HepG2 (cell line): ENCODE measurements around the gene TTLL13. TPM values are rescaled to one million over a fixed set of nuclear protein-coding genes. Genes with fewer than 3 reads are reported as not detected.

ENCODE experiments used
- ATAC-seq: fragments of 200-7000 bp; cut with Tn5 transposase; 3 replicates; pipeline ENCODE4 v1.9.1; 2020; ENCODE audit warnings: mild to moderate bottlenecking, moderate library complexity
- BruUV-seq: library from RNA; stranded (reverse); fragments of 400-500 nt; replicated peaks from 2 replicates; lab custom pipeline; 2021; lab: Mats Ljungman, UMichigan
- CTCF ChIA-PET: fragments of 300-600 bp; formaldehyde crosslinking; extraction: SDS; loops from one replicate; lab custom pipeline; 2021; ENCODE audit warnings: low total read pairs, inconsistent platforms, low intra/inter-chr PET ratio; lab: Yijun Ruan, JAX
- POLR2A ChIA-PET: fragments of 350-600 bp; sonication (Branson Sonifier 250); formaldehyde crosslinking; loops from one replicate; lab custom pipeline; 2020; ENCODE audit warnings: antibody characterized with exemption, inconsistent platforms; lab: Yijun Ruan, JAX
- DNase-seq: peaks from one replicate; pipeline ENCODE4 v3.0.0-alpha.2; 2015; ENCODE audit warnings: low spot score
- FAIRE-seq: peaks from 3 replicates; lab custom pipeline; 2011; peaks lifted over from hg19 to GRCh38; lab: Jason Lieb, UNC
- H2AFZ ChIP-seq: one replicate; pipeline ENCODE4 v1.6.1; 2011; ENCODE audit warnings: low read length, inconsistent platforms
- H3K27ac ChIP-seq: fragments of 300-600 bp; 3 replicates; pipeline ENCODE4 v1.8.0; 2011; ENCODE audit warnings: mixed run types, mild to moderate bottlenecking, mixed read lengths, low read length, inconsistent platforms; ENCODE audit not compliant: insufficient read depth; ENCODE audit errors: extremely low read length
- H3K27me3 ChIP-seq, 2 experiments: fragments of 200-600 bp in 1 of 2; 2 replicates in 1 of 2; 3 replicates in 1 of 2; pipeline versions ENCODE4 v1.6.0 to v1.8.0; 2011; ENCODE audit warnings: low read length in 2 of 2, mild to moderate bottlenecking in 2 of 2, moderate library complexity in 2 of 2, inconsistent platforms in 1 of 2; ENCODE audit not compliant: insufficient read depth in 2 of 2, control insufficient read depth in 1 of 2
- H3K36me3 ChIP-seq, 2 experiments: fragments of 200-600 bp in 1 of 2; replicated peaks in 1 of 2; 2 replicates in 1 of 2; 3 replicates in 1 of 2; pipeline versions ENCODE4 v1.5.1 to v1.8.0; 2011; ENCODE audit warnings: low read length in 2 of 2, inconsistent platforms in 1 of 2; ENCODE audit not compliant: insufficient read depth in 2 of 2, control insufficient read depth in 1 of 2
- H3K4me1 ChIP-seq: 2 replicates; pipeline ENCODE4 v1.5.1; 2012; ENCODE audit warnings: low read length, inconsistent platforms; ENCODE audit not compliant: insufficient read depth
- H3K4me2 ChIP-seq: 2 replicates; pipeline ENCODE4 v1.6.0; 2011; ENCODE audit warnings: low read depth, low read length, inconsistent platforms
- H3K4me3 ChIP-seq, 3 experiments: fragments of 200-600 bp in 1 of 3; sonication (generic), shearing (Covaris generic) in 1 of 3; replicated peaks in 1 of 3; 2 replicates each; pipeline ENCODE4 v1.5.1; 2011 to 2016; ENCODE audit warnings: low read length in 3 of 3, inconsistent platforms in 2 of 3, low read depth in 2 of 3, mild to moderate bottlenecking in 2 of 3, control low read depth in 1 of 3, mixed read lengths in 1 of 3; ENCODE audit not compliant: insufficient read depth in 1 of 3
- H3K79me2 ChIP-seq: one replicate; pipeline ENCODE4 v1.6.1; 2011; ENCODE audit warnings: low read length, inconsistent platforms; ENCODE audit not compliant: insufficient read depth
- H3K9ac ChIP-seq: 2 replicates; pipeline ENCODE4 v1.6.0; 2011; ENCODE audit warnings: mild to moderate bottlenecking, low read depth, low read length, inconsistent platforms; ENCODE audit not compliant: insufficient read depth
- H3K9me3 ChIP-seq: 2 replicates; pipeline ENCODE4 v1.5.1; 2012; ENCODE audit warnings: mild to moderate bottlenecking, low read length
- H4K20me1 ChIP-seq: 2 replicates; pipeline ENCODE4 v1.6.0; 2011; ENCODE audit warnings: inconsistent platforms, mild to moderate bottlenecking, low read length, moderate library complexity; ENCODE audit not compliant: insufficient read depth
- TARDBP ChIP-seq: sonication (generic); formaldehyde crosslinking; IDR thresholded peaks from 2 replicates; pipeline ENCODE4 v1.8.0; 2022; ENCODE audit warnings: mild to moderate bottlenecking, missing genetic modification reagents
- ZBTB33 ChIP-seq: sonication (generic); formaldehyde crosslinking; IDR thresholded peaks from 2 replicates; pipeline ENCODE4 v1.4.0; 2020; ENCODE audit warnings: missing genetic modification reagents
- WGBS: methylation state at CpG from one replicate; pipeline ENCODE4 v1.1.6; 2017; ENCODE audit warnings: low lambda C conversion rate; 5-methylcytosine and 5-hydroxymethylcytosine counted together
- in situ Hi-C: cut with HindIII; loops from 2 replicates; pipeline ENCODE4 v1.10.0; 2017; ENCODE audit warnings: low pct_unique_long_range_greater_than_20kb; ENCODE audit not compliant: extremely low pct_ligation_motif_present
- intact Hi-C: fragments of 100-400 bp; cut with micrococcal nuclease; formaldehyde crosslinking; loops from one replicate; pipeline ENCODE4 v1.10.0; 2022; ENCODE audit not compliant: unreplicated experiment
- polyA plus RNA-seq, 8 experiments: library from polyadenylated mRNA; depleted of rRNA in 3 of 8; stranded (reverse) in 7 of 8; unstranded in 1 of 8; fragments of >200 nt; fragmentation: Illumina TruSeq in 4 of 8; extraction: Trizol in 4 of 8; gene quantifications; 2 replicates each; pipeline versions ENCODE4 v1.2.1 to v1.2.3, GENCODE V29; 2011 to 2016; ENCODE audit warnings: low read depth in 4 of 8, missing spikeins in 1 of 8, mixed read lengths in 1 of 8; ENCODE audit not compliant: insufficient read depth in 1 of 8
- total RNA-seq, 5 experiments: library from RNA; depleted of rRNA; stranded (reverse); fragments of >200 nt; fragmentation: Illumina TruSeq; extraction: Trizol; gene quantifications; 2 replicates each; pipeline ENCODE4 v1.2.3, GENCODE V29; 2016; ENCODE audit warnings: low read depth in 1 of 5
- TF ChIP-seq, protein P1 (sequence below), 2 experiments: sonication (generic) in 1 of 2; formaldehyde crosslinking in 1 of 2; IDR thresholded peaks; 2 replicates each; pipeline versions ENCODE4 v1.5.1 to v1.6.1; 2011 to 2020; ENCODE audit warnings: borderline replicate concordance in 1 of 2, low read depth in 1 of 2, low read length in 1 of 2, mild to moderate bottlenecking in 1 of 2, missing genetic modification reagents in 1 of 2, moderate library complexity in 1 of 2

TTLL13 gene
- total and polyA plus RNA-seq, 2 of the 13 experiments (the other 11 are each of a cell fraction or from before 2014, with no cell fraction given), result 0.07 to 0.29 TPM

DNA sequence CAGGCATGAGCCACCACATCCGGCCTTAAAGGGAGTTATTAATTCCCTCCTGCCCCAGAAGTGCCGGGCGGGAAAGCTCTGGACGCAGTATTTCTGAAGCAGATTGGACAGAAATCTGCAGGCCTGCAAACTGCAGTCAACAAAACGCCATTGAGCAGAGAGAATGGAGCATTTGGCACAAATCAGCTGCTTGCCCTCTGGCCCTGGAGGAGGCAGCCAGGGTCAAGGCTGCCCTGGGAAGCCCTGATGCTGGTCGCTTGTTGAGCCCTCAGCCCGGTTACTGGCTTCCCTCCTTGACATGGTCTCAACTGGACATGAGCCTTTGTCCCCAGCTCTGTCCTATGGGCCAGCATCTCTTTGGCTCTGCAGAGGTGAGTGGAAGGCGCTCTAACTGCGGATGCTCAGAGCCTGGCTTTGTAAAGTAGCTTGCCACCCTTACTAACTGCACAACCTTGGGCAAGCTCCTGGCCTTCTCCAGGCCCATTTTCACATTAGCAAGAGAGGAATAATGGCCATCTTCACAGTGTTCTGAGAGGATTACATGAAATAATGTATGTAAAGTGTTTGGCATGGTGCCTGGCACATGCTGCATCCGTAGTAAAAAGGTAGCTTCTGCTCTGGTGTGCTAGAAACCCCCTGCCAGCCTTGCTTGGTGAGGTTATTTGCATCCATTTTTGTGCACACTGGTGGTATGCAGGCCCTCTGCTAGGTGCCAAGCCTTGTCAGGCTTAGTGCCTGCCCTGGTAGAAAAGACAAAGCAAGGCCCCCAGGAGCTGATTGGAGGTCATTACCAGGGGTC lies 44.1 kb upstream of the TTLL13 start (continued):
- TF ChIP-seq TARDBP (CRISPR knock-in tag), result no peak

DNA sequence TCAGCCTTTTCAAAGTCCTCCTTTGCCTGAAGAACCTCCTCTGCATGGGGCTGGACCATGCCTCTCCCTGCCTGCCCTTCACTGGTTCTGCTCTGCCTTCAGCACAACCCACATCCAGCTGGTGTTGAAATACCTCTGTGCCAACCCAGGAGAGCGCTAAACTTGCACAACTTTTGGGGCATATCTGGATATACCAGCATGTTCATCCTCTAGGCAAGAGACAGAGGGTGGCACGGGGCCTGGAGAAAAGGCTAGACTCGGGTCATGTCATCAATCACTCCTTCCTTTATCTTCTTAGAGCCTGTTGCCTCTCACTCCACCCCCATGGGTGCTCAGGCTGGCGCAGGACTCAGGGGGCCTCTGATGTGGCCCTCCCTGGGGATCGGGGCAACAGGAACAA lies 43.5 kb upstream of the TTLL13 start:
- 93% methylated on average over 3 of the region's 5 CpGs for WGBS
- Histone ChIP-seq H2AFZ (no peak overlapping the region), H4K20me1 (peaks cover 6% of the 10 kb centered on the region; the same call in 1 of the 2 replicates), H3K9ac (no peak overlapping the region), H3K4me3 (no peak overlapping the region), H3K36me3 (peaks cover 2 to 7% of the 10 kb centered on the region in 2 experiments; a peak in 2 of 5 replicates), H3K27me3 (no peaks in the 10 kb centered on the region), H3K79me2 (peaks cover 6% of the 10 kb centered on the region), H3K27ac (no peak overlapping the region), H3K4me2 (no peak overlapping the region), H3K4me1 (peaks cover 33% of the 10 kb centered on the region), H3K9me3 (no peaks in the 10 kb centered on the region)
- FAIRE-seq (no peak), DNase-seq (no peak), ATAC-seq (no peak)
- TF ChIP-seq, protein P1, sequence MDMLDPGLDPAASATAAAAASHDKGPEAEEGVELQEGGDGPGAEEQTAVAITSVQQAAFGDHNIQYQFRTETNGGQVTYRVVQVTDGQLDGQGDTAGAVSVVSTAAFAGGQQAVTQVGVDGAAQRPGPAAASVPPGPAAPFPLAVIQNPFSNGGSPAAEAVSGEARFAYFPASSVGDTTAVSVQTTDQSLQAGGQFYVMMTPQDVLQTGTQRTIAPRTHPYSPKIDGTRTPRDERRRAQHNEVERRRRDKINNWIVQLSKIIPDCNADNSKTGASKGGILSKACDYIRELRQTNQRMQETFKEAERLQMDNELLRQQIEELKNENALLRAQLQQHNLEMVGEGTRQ (IDR thresholded peaks at IDR 0.05; ENCODE audit: low read depth, low read length), result no peak
- TF ChIP-seq, protein P1 (CRISPR knock-in tag; IDR thresholded peaks at IDR 0.05; ENCODE audit: borderline replicate concordance), result no peak
- peak; percentile 28; the same call in 1 of the 2 replicates for TF ChIP-seq ZBTB33 (CRISPR knock-in tag)
- in situ Hi-C loops, result no loop called here
- BruUV-seq, result no TSS peak
- POLR2A ChIA-PET, result interaction anchor here (0.5 kb wide), 1 partner anchor 62 kb away, joined by 4 read pairs; no protein-coding TSS in a partner anchor
- intact Hi-C loops, result no loop called here
- CTCF ChIA-PET, result no interaction called here
